ENCODE data around the gene DOCK2.

DNA sequence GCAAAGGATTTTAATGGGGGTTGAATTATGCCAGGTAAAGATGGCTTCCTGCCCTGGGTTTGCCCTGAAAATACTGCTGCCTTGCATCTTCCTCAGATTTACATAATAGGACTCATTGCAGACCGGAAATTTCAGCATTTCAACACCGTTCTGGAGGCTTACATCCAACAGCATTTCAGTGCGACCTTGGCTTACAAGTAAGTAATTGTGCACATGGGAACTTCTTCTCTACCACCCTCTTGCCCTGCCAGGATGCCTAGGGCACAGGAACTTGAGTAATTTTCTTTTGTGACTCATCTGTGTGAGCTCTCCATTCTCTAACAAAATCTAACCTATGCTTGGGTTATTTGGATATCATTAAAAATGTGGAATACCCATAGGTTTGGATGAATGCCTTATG is 80.2 kb downstream of the DOCK2 start:
- TF ChIP-seq, protein P1, sequence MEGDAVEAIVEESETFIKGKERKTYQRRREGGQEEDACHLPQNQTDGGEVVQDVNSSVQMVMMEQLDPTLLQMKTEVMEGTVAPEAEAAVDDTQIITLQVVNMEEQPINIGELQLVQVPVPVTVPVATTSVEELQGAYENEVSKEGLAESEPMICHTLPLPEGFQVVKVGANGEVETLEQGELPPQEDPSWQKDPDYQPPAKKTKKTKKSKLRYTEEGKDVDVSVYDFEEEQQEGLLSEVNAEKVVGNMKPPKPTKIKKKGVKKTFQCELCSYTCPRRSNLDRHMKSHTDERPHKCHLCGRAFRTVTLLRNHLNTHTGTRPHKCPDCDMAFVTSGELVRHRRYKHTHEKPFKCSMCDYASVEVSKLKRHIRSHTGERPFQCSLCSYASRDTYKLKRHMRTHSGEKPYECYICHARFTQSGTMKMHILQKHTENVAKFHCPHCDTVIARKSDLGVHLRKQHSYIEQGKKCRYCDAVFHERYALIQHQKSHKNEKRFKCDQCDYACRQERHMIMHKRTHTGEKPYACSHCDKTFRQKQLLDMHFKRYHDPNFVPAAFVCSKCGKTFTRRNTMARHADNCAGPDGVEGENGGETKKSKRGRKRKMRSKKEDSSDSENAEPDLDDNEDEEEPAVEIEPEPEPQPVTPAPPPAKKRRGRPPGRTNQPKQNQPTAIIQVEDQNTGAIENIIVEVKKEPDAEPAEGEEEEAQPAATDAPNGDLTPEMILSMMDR (IDR thresholded peaks at IDR 0.05), result no peak
- TF ChIP-seq ZFX (IDR thresholded peaks at IDR 0.05; ENCODE audit: borderline replicate concordance), result no peak
